Measurements from ENCODE around the gene LAMA1. TPM values are rescaled to one million over a fixed set of nuclear protein-coding genes. Genes with fewer than 3 reads are reported as not detected.

LAMA1 gene
- total RNA-seq, 4 donors from 2014 or later, result 0.48 to 2.9 (median 2.6) TPM; not detected in 1

DNA sequence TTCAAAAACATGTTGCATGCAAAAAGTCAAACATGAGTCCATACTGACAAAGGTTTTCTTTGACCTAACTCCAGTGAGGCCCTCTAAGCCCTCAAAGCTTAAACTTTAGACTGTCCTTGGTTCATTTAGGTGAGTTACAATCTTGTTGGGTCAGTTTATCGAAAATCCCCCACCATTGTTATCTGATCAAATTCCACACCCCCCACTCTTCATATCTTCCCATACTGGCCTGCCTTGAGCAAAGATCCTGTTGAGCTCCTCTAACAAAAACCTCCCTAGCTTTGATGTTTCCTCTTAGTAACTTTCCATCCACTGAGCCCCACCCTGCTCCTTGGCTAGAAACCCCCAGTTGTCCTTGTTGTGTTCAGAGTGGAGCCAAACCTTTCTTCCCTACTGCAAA, 194.4 kb downstream of the LAMA1 start:
- no peak overlapping the region for H3K4me3 ChIP-seq
- in situ Hi-C loops (cut with MboI; ENCODE audit: low pct_ligation_motif_present in 1 of 4, low pct_unique_long_range_greater_than_20kb in 1 of 4, low sequenced_read_pairs in 3 of 4), result loop anchor here in 3 of 4 donors (5.0 to 25.0 kb wide), 3 partner anchors 89 to 239 kb away; no protein-coding TSS in a partner anchor
- 71 to 80% methylated on average over 1 of the region's 1 CpG for WGBS, 2 donors (ENCODE audit: low coverage in 1 of 2)
- no peak for DNase-seq
- no peaks in the 10 kb centered on the region for H3K36me3 ChIP-seq
- H3K27me3 ChIP-seq, result no peaks in the 10 kb centered on the region
- TF ChIP-seq EP300 (IDR thresholded peaks at IDR 0.05; ENCODE audit: low read depth) (no peak), POLR2A (IDR thresholded peaks at IDR 0.05) (no peak), POLR2AphosphoS5 (IDR thresholded peaks at IDR 0.05) (no peak)
- TF ChIP-seq, protein P1, sequence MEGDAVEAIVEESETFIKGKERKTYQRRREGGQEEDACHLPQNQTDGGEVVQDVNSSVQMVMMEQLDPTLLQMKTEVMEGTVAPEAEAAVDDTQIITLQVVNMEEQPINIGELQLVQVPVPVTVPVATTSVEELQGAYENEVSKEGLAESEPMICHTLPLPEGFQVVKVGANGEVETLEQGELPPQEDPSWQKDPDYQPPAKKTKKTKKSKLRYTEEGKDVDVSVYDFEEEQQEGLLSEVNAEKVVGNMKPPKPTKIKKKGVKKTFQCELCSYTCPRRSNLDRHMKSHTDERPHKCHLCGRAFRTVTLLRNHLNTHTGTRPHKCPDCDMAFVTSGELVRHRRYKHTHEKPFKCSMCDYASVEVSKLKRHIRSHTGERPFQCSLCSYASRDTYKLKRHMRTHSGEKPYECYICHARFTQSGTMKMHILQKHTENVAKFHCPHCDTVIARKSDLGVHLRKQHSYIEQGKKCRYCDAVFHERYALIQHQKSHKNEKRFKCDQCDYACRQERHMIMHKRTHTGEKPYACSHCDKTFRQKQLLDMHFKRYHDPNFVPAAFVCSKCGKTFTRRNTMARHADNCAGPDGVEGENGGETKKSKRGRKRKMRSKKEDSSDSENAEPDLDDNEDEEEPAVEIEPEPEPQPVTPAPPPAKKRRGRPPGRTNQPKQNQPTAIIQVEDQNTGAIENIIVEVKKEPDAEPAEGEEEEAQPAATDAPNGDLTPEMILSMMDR (IDR thresholded peaks at IDR 0.05), result no peak
- H3K27ac ChIP-seq, result no peak overlapping the region
- H3K4me1 ChIP-seq, result no peaks in the 10 kb centered on the region
- intact Hi-C loops (cut with DNase I; ENCODE audit: low total_unique reads), result no loop called here
- no peaks in the 10 kb centered on the region for H3K9me3 ChIP-seq

DNA sequence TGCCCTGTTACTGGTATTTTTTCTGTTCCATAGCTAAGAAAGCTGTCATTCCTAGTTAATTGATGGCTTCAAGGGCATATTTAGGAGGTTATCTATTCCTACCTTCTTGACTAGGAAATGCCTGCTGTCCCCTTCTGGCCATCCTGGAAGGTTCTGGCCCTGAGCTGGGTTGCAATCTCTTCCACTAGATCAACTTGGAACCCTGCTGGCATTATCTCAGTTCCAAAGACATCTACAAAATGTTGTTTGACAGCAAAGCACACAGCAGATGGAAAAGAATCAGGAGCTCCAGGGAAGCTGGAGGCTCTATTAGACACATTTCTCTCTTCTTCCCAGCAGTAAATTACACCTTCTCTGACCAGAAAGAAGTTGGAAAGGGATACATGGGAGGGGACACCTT, 196.0 kb downstream of the LAMA1 start:
- H3K9me3 ChIP-seq, result no peaks in the 10 kb centered on the region
- DNase-seq, result no peak
- in situ Hi-C loops (cut with MboI; ENCODE audit: low pct_ligation_motif_present in 1 of 4, low pct_unique_long_range_greater_than_20kb in 1 of 4, low sequenced_read_pairs in 3 of 4), result loop anchor here in 3 of 4 donors (5.0 to 25.0 kb wide), 3 partner anchors 91 to 241 kb away; no protein-coding TSS in a partner anchor
- no peaks in the 10 kb centered on the region for H3K4me1 ChIP-seq
- no peaks in the 10 kb centered on the region for H3K27me3 ChIP-seq
- no peak overlapping the region for H3K4me3 ChIP-seq
- H3K27ac ChIP-seq, result no peak overlapping the region
- intact Hi-C loops (cut with DNase I; ENCODE audit: low total_unique reads), result no loop called here
- H3K36me3 ChIP-seq, result no peaks in the 10 kb centered on the region
- no peak for TF ChIP-seq POLR2AphosphoS5 (IDR thresholded peaks at IDR 0.05)
- no peak for TF ChIP-seq EP300 (IDR thresholded peaks at IDR 0.05; ENCODE audit: low read depth)
- TF ChIP-seq POLR2A (IDR thresholded peaks at IDR 0.05), result no peak
- TF ChIP-seq, protein P1 (IDR thresholded peaks at IDR 0.05), result no peak

DNA sequence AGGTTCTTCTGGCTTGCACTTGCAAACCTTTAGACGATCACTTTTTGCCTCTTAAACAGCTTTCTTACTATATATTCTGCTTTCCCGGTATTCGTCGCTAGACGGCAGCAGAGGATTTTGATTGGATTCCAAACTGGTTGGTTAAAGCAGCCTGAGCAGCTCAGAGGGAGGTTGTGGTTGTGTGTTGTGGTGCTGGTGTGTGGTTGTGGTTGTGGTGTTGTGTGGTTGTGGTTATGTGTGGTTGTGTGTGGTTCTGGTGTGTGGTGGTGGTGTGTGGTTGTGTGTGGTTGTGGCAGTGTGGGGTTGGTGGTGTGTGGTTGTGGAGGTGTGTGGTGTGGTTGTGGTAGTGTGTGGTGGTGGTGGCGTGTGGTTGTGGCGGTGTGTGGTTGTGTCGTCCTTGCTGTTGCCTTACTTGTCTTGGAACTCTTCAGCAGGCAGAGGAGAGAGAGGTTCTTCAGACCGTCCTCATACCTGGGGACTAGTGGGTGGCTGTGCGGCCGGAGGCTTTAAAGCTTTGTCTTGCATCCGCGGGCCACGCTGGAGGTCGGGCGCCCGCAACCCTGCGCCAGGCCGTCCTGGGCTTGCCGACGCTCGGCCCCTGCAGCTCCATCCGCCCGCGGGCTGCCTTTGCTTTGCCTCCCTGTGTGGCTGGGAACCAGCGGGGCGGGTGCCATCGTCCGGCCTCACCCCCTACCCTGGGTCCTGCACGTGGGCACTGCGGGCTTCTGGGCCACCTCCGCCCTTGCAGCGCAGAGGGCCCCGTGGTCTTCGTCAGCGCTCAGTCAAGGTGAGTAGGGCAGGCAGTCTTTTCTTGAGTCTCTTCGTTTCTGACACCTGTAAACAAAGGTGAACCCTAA, 197.3 kb downstream of the LAMA1 start:
- H3K4me3 ChIP-seq, result no peak overlapping the region
- H3K9me3 ChIP-seq, result no peaks in the 10 kb centered on the region
- intact Hi-C loops (cut with DNase I; ENCODE audit: low total_unique reads) (no loop called here), in situ Hi-C loops (cut with MboI; ENCODE audit: low pct_ligation_motif_present in 1 of 4, low pct_unique_long_range_greater_than_20kb in 1 of 4, low sequenced_read_pairs in 3 of 4) (loop anchor here in 3 of 4 donors (5.0 to 25.0 kb wide), 3 partner anchors 92 to 242 kb away; no protein-coding TSS in a partner anchor)
- H3K4me1 ChIP-seq, result no peaks in the 10 kb centered on the region
- peak; percentile 73 for DNase-seq
- no peaks in the 10 kb centered on the region for H3K36me3 ChIP-seq
- no peak for TF ChIP-seq POLR2A (IDR thresholded peaks at IDR 0.05)
- TF ChIP-seq, protein P1 (IDR thresholded peaks at IDR 0.05), result peak; percentile 60 to 92 (median 69)
- H3K27ac ChIP-seq, result no peak overlapping the region
- 28 to 76% methylated on average over 7 to 37 of the region's 37 CpGs for WGBS, 2 donors (ENCODE audit: low coverage in 1 of 2)
- no peaks in the 10 kb centered on the region for H3K27me3 ChIP-seq

DNA sequence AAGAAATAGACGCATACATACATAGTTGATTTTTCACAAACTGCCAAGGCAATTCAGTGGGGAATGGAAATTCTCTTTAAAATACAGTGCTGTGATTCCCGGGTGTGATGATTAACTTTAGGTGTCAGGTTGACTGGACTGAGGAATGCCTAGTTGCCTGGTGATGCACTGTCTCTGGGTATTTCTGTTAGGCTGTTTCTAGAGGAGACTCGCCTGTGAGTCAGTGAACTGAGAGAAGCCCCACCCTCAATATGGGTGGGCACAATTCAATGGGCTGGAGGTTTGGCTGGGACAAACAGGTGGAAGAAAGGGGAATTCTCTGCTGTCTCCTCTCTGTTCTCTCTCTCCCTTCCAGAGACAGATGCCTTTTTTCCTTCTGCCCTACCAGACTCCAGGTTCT, 200.5 kb downstream of the LAMA1 start:
- 66 to 84% methylated on average over 3 of the region's 3 CpGs for WGBS, 2 donors (ENCODE audit: low coverage in 1 of 2)
- in situ Hi-C loops (cut with MboI; ENCODE audit: low pct_ligation_motif_present in 1 of 4, low pct_unique_long_range_greater_than_20kb in 1 of 4, low sequenced_read_pairs in 3 of 4), result loop anchor here in 2 of 4 donors (25.0 kb wide), 2 partner anchors 95 to 245 kb away; no protein-coding TSS in a partner anchor
- no peak for TF ChIP-seq POLR2A (IDR thresholded peaks at IDR 0.05)
- TF ChIP-seq, protein P1 (IDR thresholded peaks at IDR 0.05), result no peak
- TF ChIP-seq POLR2AphosphoS5 (IDR thresholded peaks at IDR 0.05), result no peak
- no peak for TF ChIP-seq EP300 (IDR thresholded peaks at IDR 0.05; ENCODE audit: low read depth)
- no peak for DNase-seq
- Histone ChIP-seq H3K9me3 (no peaks in the 10 kb centered on the region), H3K4me1 (no peaks in the 10 kb centered on the region), H3K4me3 (no peak overlapping the region), H3K27ac (no peak overlapping the region), H3K36me3 (no peaks in the 10 kb centered on the region), H3K27me3 (no peaks in the 10 kb centered on the region)
- intact Hi-C loops (cut with DNase I; ENCODE audit: low total_unique reads), result no loop called here

All from transverse colon (tissue), 4 donors.